ENCODE results near the gene SNX32. TPM values are rescaled to one million over a fixed set of nuclear protein-coding genes. Genes with fewer than 3 reads are reported as not detected.

SNX32 gene
- total RNA-seq, 2 experiments from 2014 or later: 1.7 to 2.4 TPM

DNA sequence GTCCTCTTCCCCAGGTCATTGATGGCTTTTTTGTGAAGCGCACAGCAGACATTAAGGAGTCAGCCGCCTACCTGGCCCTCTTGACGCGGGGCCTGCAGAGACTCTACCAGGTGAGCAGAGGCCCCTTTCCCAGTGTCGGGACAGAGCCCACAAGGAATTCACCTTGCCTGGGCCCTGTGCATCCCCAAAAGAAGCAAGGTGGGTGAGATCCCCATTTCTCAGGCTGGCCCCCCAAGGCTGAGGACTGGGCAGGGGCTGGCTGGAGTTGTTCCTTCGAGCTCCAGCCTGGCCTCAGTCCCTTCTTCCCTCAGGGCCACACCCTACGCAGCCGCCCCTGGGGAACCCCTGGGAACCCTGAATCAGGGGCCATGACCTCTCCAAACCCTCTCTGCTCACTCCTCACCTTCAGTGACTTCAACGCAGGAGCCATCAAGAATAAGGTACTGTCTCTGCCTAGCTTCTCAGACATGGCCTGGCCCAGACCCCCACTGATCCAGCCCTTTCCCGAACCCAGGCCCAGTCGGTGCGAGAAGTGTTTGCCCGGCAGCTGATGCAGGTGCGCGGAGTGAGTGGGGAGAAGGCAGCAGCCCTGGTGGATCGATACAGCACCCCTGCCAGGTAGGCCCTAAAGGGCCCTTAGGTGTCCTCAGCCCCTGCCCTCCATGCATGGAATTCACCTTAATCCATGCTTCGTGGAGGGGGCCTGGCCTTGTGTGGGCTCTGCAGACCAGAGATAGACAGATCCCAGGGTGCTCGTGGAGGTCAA is 31.1 kb downstream of the SNX32 start:
- DNase-seq: no peak
- Mint-ChIP-seq H3K27me3 (no peaks in the 10 kb centered on the region), H3K27ac (no peak overlapping the region), H3K4me1 (peaks cover 29% of the 10 kb centered on the region), H3K4me3 (no peak overlapping the region), H3K36me3 (peaks cover 38% of the 10 kb centered on the region), H3K9me3 (ENCODE audit: low read depth) (no peaks in the 10 kb centered on the region)
- no peak for ATAC-seq
- CTCF ChIA-PET: interaction anchor here (27.4 kb wide), 1 partner anchor 26 kb away, joined by 710 read pairs; the partner anchor contains the start of genes CCDC85B, CTSW, FIBP and FOSL1

DNA sequence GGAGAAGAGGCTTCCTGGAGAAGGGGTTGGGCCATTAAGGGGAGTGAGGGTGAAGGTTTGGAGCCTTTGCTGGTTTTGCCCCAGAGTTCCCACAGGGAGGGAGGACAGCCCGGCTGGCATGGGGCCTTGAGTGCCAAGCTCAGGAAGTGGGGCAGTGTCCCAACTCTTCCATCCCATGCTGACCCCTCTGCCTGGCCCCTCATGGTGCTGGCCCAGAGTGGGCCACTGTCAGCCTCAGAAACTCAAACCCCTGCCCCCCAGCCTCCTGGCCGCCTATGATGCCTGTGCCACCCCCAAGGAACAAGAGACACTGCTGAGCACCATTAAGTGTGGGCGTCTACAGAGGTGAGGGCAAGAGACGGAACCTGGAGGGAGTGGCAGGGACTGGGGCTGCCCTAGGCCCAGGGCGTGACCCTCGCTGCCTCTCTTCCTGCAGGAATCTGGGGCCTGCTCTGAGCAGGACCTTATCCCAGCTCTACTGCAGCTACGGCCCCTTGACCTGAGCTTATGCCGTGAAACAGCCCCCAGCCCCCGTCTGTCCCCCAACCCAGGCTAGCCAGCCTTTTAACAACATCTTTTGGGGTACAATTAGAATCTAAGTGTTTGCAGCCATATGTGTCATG is 31.9 kb downstream of the SNX32 start:
- H3K9me3 Mint-ChIP-seq (ENCODE audit: low read depth): no peaks in the 10 kb centered on the region
- DNase-seq (no peak), ATAC-seq (no peak)
- no peak overlapping the region for H3K4me3 Mint-ChIP-seq
- CTCF ChIA-PET: interaction anchor here (27.4 kb wide), 1 partner anchor 25 kb away, joined by 710 read pairs; the partner anchor contains the start of genes CCDC85B, CTSW, FIBP and FOSL1
- no peaks in the 10 kb centered on the region for H3K27me3 Mint-ChIP-seq
- H3K27ac Mint-ChIP-seq: no peak overlapping the region
- H3K36me3 Mint-ChIP-seq: peaks cover 36% of the 10 kb centered on the region
- peaks cover 35% of the 10 kb centered on the region for H3K4me1 Mint-ChIP-seq

DNA sequence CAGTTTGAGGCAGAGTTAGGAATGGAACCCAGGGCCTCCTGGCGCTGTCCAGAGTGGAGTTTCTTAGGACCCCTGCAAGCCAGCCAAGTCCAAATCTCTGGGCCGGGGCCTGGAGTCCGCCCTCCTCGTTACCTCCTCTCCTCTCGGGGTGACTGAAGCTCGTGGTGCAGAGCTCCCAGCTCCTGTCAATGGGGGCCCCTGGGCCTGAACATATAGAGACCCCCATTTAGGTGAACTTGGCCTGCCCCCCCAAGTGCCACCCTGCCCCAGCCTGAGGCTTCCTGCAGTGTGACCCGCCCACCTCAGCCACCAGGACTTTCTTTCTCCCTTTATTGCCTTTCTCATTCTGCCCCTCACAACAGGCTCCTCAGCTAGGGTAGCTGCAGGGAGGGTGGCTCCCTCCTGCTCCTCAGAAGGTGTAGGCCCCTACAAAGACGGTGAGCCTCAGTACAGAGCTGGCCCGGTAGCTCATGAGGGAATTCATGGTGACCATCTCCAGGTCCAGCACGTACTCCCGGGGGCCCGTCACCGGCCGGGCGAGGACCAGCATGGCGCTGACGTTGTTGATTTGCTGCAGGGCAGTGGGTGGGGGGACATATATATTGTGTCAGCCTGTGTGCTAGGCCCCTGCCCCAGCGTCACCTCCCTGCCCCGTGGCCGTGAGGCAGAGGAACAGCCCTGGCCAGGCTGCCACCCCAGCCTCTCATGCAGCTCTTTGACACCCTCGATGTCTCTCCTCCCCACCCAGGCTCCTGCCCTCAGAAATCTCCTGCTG is 32.9 kb downstream of the SNX32 start:
- CTCF ChIA-PET: interaction anchor here (27.4 kb wide), 1 partner anchor 24 kb away, joined by 710 read pairs; the partner anchor contains the start of genes CCDC85B, CTSW, FIBP and FOSL1
- no peak for DNase-seq
- Mint-ChIP-seq H3K4me1 (peaks cover 38% of the 10 kb centered on the region), H3K27ac (no peak overlapping the region), H3K4me3 (no peak overlapping the region), H3K27me3 (no peaks in the 10 kb centered on the region), H3K9me3 (ENCODE audit: low read depth) (no peaks in the 10 kb centered on the region), H3K36me3 (peaks cover 30% of the 10 kb centered on the region)
- no peak for ATAC-seq

DNA sequence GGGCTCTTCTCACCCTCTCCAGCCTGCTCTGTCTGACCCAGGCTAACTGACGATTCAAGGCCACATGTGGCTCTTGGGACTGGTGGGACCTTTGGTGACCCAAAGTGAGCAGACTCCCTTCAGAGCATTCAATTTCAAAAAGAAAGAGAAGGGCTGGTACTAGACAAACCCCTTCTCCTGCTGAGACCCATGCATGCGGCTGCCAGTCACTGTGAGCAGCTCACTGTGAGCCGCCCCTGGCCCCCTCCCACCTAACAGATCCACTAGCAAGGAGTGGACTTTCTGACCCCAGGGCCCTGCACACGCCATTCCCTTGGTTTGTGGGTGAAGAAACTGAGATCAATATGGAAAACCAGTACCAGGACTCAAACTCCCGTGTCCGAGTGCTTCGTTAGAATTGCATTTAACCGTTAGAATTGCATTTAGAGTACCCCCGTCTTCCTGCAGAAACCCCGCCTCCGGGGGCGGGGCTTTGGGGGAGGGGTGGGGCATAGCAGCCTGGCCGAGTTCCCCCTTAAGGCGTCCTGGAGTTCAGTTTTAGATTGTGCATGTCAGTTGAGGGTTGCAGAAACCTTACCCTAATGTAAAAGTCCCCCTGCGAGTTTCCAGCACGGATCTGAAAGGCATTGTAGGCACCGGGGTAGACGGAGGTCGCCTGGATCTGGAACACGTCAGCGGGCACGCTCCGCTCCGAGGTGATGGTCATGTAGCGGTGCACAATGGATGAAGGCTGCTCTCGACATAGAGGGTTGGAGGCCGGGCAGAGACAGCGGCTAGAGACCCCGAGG is 33.7 kb downstream of the SNX32 start:
- peaks cover 38% of the 10 kb centered on the region for H3K4me1 Mint-ChIP-seq
- ATAC-seq (no peak), DNase-seq (no peak)
- CTCF ChIA-PET: interaction anchor here (1.4 to 27.4 kb wide), 4 partner anchors 7 to 201 kb away, joined by 3 to 710 read pairs (median 43); partner anchors contain the start of genes CCDC85B, CFL1, CTSW and FIBP
- peaks cover 27% of the 10 kb centered on the region for H3K36me3 Mint-ChIP-seq
- H3K4me3 Mint-ChIP-seq: no peak overlapping the region
- no peaks in the 10 kb centered on the region for H3K27me3 Mint-ChIP-seq
- H3K27ac Mint-ChIP-seq: no peak overlapping the region
- no peaks in the 10 kb centered on the region for H3K9me3 Mint-ChIP-seq (ENCODE audit: low read depth)

DNA sequence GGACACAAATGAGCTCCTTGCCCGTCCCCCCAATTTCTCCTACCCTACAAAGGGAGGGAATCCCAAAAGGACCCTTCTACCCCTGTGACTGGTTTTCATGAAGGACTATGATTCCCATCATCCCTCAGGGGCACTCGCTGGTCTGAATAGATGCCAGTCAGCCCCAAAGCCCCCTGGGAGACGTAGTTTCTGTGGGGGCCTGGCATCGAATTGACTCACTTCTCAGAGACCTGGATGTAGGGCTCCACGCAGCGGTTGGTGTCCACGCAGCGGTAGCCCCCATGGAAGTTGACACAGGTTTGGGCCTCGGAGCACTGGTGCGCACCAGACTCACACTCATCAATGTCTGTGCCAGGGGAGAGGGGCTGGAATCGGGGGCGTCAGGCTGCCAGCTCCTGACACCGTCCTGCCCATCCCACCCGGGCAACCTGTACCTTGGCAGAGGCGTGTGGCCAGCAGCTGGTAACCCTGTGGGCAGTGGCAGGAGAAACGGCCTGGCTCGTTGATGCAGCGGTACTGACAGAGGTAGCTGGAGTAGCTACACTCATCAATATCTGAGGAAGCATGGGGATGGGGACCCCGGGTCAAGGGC is 34.4 kb downstream of the SNX32 start:
- CTCF ChIA-PET: interaction anchor here (1.4 to 27.4 kb wide), 4 partner anchors 8 to 201 kb away, joined by 3 to 710 read pairs (median 43); partner anchors contain the start of genes CCDC85B, CFL1, CTSW and FIBP
- Mint-ChIP-seq H3K4me3 (no peak overlapping the region), H3K4me1 (peaks cover 35% of the 10 kb centered on the region), H3K27ac (no peak overlapping the region), H3K27me3 (peaks cover 3% of the 10 kb centered on the region), H3K9me3 (ENCODE audit: low read depth) (no peaks in the 10 kb centered on the region), H3K36me3 (peaks cover 21% of the 10 kb centered on the region)
- ATAC-seq (peak; percentile 16), DNase-seq (no peak)

DNA sequence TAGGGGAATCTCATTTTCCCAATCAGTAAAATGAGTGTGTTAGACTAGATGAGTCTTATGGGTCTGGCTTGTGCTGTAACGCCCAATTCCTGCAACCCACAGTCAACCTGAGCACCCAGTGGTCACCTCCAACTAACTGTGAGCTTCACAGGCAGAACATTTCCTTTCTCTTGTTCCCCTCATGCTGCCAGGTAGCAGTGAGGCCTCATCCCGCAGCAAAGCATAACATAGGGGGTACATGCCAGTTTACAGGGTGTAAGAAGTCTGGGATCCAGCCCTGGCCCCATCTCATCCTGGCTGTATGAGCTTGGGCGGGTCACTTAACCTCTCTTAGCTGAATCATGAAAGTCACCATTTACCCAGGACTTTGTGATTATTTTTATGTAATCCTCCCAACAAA is 35.1 kb downstream of the SNX32 start:
- no peak overlapping the region for H3K27ac Mint-ChIP-seq
- H3K4me1 Mint-ChIP-seq: peaks cover 34% of the 10 kb centered on the region
- H3K27me3 Mint-ChIP-seq: peaks cover 4% of the 10 kb centered on the region
- H3K4me3 Mint-ChIP-seq: no peak overlapping the region
- H3K36me3 Mint-ChIP-seq: peaks cover 16% of the 10 kb centered on the region
- DNase-seq (no peak), ATAC-seq (no peak)
- CTCF ChIA-PET: interaction anchor here (1.4 to 27.4 kb wide), 4 partner anchors 8 to 200 kb away, joined by 3 to 710 read pairs (median 43); partner anchors contain the start of genes CCDC85B, CFL1, CTSW and FIBP
- H3K9me3 Mint-ChIP-seq (ENCODE audit: low read depth): no peaks in the 10 kb centered on the region

DNA sequence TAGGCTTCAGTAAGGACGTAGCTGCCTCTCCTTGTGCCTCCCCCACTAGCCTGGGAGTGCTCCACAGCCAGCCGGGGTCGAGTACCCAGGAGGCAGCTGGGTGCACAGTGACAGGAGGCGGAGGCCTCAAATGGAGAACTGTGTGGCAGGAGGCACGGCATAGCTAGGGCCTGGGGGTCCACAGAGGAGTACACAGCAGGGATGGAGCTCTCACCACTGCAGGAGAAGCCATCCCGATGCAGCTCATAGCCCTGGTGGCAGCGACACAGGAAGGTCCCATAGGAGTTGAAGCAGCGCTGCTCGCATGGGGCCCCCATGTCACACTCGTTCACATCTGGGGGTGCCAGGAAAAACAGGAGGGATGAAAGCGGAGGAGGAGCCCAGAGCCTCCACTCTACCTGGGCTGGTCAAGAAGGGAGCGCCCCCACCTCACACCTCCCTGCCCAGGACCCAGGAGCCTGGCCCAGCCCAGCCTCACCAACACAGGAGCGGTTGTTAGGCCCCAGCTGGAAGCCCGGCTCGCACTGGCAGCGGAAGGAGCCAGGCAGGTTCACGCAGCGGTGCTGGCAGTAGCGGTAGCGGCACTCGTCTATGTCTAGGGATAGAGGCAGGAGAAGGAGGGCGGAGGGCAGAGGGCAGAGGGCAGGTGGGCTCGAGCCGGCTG is 36.0 kb downstream of the SNX32 start:
- CTCF ChIA-PET: interaction anchor here (7.2 to 27.4 kb wide), 2 partner anchors 9 to 21 kb away, joined by 83 to 710 read pairs; partner anchors contain the start of genes CCDC85B, CFL1, CTSW and FIBP
- DNase-seq (no peak), ATAC-seq (no peak)
- Mint-ChIP-seq H3K27me3 (peaks cover 4% of the 10 kb centered on the region), H3K4me1 (peaks cover 37% of the 10 kb centered on the region), H3K9me3 (ENCODE audit: low read depth) (no peaks in the 10 kb centered on the region), H3K4me3 (no peak overlapping the region), H3K27ac (no peak overlapping the region), H3K36me3 (peaks cover 14% of the 10 kb centered on the region)

DNA sequence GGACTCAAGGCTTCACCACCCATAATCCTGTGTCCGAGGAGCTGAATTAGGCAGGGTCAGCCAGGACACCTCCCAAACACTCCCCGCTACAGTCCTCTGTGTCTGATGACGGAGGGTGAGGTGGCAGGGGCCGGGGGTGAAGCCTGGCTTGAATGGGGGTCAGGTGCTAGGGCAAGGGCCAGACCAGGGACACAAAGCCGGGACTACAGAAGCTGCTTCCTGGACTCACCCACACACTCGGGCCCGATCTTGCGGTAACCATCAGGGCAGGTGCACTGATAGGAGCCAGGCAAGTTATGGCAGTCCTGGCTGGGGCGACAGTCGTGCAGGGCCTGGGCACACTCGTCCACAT is 36.5 kb downstream of the SNX32 start:
- Mint-ChIP-seq H3K4me3 (no peak overlapping the region), H3K27me3 (peaks cover 4% of the 10 kb centered on the region), H3K36me3 (peaks cover 10% of the 10 kb centered on the region), H3K27ac (no peak overlapping the region), H3K9me3 (ENCODE audit: low read depth) (no peaks in the 10 kb centered on the region), H3K4me1 (peaks cover 37% of the 10 kb centered on the region)
- CTCF ChIA-PET: interaction anchor here (7.2 to 27.4 kb wide), 2 partner anchors 10 to 20 kb away, joined by 83 to 710 read pairs; partner anchors contain the start of genes CCDC85B, CFL1, CTSW and FIBP
- ATAC-seq (no peak), DNase-seq (no peak)

DNA sequence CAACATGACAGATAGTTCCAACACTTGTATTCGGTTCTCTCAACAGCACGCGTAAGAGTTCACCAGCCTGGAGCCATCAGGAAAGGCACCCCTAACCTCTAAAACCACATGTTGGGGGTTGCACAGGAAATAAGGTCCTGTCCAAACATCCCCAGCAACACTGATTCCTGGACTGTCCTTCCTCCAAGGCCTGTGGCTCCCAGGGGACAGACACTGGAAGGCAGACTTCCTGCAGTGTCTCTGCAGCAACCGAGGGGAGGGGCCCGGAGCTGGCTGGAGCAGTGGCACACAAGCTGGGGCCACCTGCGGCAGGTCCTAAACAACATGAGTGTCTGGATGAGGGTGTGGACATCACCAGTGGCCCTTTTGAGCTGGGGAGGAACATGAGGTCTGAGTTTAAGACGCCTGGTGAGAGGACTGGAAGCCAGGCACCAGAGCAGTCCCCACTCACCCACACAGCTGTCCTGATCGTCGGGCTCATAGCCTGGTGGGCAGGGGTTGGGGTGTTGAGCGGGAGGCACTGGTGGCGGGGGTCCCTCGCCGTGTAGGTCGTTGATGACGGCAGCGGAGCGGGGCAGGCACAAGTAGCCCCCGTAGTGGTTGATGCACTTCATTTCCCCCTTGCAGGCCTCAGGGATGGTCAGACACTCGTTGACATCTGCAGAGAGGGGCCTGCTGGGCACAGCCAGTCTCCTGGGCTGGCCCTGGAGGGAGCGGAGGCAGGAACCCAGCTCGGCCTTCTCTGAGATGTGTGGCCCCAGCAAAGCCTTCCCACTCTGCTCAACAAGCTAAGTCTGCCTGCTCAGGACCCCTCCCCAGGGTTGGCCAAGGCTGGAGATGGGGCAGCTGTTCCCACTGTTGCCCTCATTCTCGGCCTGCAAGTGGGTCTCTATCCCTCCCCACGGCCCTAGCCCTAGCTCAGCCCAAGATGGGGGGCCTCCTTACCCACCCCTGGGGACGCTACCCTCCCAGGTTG is 37.2 kb downstream of the SNX32 start:
- H3K4me3 Mint-ChIP-seq: no peak overlapping the region

DNA sequence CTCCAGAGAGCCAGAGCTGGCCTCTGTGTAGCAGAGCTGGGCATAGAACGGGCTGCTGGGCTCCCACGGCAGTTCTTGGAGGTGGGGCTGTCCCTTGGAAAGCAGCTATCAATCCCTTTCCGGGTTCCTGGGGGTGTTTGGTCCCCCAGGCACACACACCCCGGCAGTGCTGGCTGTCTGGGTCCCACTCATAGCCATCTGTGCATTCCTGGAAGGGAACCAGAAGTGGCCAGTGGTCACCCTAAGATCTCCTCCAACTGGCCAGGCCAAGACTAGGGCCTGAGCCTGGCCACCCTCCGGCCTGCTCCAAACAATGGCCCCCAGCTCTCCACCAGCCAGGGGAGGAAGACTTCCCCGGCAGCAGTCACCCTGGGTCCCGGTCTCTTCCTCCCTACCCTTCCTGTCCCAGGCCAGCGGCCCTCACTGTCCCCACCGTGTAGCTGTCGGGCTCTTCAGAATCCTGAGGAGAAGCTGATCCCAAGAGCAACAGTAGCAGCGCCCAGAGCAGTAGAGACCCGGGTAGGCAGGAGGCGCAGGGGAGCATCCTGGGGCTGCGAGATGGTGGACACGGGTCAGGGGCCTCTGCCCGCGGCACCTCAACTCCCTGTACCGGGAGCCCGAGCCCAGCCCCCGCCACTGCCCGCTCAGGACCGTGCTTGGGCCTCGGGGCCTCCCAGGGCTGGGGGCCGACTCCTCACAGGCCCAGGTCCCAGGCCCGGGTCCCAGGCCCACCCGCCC is 38.2 kb downstream of the SNX32 start:
- Mint-ChIP-seq H3K27ac (no peak overlapping the region), H3K36me3 (peaks cover 5% of the 10 kb centered on the region), H3K4me3 (peak overlapping the region; percentile 7), H3K4me1 (peaks cover 40% of the 10 kb centered on the region), H3K27me3 (peaks cover 4% of the 10 kb centered on the region), H3K9me3 (ENCODE audit: low read depth) (no peaks in the 10 kb centered on the region)
- ATAC-seq: no peak
- CTCF ChIA-PET: interaction anchor here (1.6 to 27.4 kb wide), 3 partner anchors 11 to 160 kb away, joined by 4 to 710 read pairs (median 83); partner anchors contain the start of genes CCDC85B, CFL1, CTSW and FIBP
- no peak for DNase-seq

More for the DNA sequence above, 37.2 kb downstream of the SNX32 start:
- CTCF ChIA-PET: interaction anchor here (1.6 to 27.4 kb wide), 3 partner anchors 11 to 159 kb away, joined by 4 to 710 read pairs (median 83); partner anchors contain the start of genes CCDC85B, CFL1, CTSW and FIBP
- Mint-ChIP-seq H3K27ac (no peak overlapping the region), H3K36me3 (peaks cover 9% of the 10 kb centered on the region), H3K9me3 (ENCODE audit: low read depth) (no peaks in the 10 kb centered on the region), H3K4me1 (peaks cover 37% of the 10 kb centered on the region), H3K27me3 (peaks cover 4% of the 10 kb centered on the region)
- DNase-seq: no peak
- no peak for ATAC-seq
